Suprapubic skin (tissue), 4 donors: Measurements from ENCODE around the gene DISC1. TPM values are rescaled to one million over a fixed set of nuclear protein-coding genes. Genes with fewer than 3 reads are reported as not detected.

ENCODE experiments used
- DNase-seq, 2 donors: peaks; one replicate each; pipeline ENCODE4 v3.0.0-alpha.2; 2019; ENCODE audit warnings: low spot score in 2 of 2
- H3K27ac ChIP-seq: fragments of 200-600 bp; sonication (generic); one replicate; pipeline ENCODE4 v1.5.1; 2019
- H3K27me3 ChIP-seq: fragments of 200-600 bp; sonication (generic); one replicate; pipeline ENCODE4 v1.5.1; 2019
- H3K36me3 ChIP-seq: fragments of 200-600 bp; sonication (generic); one replicate; pipeline ENCODE4 v1.5.1; 2019
- H3K4me1 ChIP-seq: fragments of 200-600 bp; sonication (generic); one replicate; pipeline ENCODE4 v1.5.1; 2019
- H3K4me3 ChIP-seq: fragments of 200-600 bp; sonication (generic); one replicate; pipeline ENCODE4 v1.5.1; 2019; ENCODE audit warnings: mild to moderate bottlenecking
- H3K9me3 ChIP-seq: fragments of 200-600 bp; sonication (generic); one replicate; pipeline ENCODE4 v1.5.1; 2019
- CTCF ChIP-seq, 2 donors: fragments of 200-600 bp in 1 of 2; fragments of 450-650 bp in 1 of 2; sonication (generic) in 1 of 2; IDR thresholded peaks; one replicate each; pipeline ENCODE4 v1.5.1; 2016 to 2019; ENCODE audit warnings: antibody characterized with exemption in 2 of 2, mild to moderate bottlenecking in 1 of 2, moderate library complexity in 1 of 2
- EP300 ChIP-seq: sonication (generic); formaldehyde crosslinking; IDR thresholded peaks from one replicate; pipeline ENCODE4 v1.6.1; 2017; ENCODE audit warnings: antibody characterized with exemption
- POLR2A ChIP-seq, 2 donors: fragments of 450-650 bp; IDR thresholded peaks; one replicate each; pipeline ENCODE4 v1.6.1; 2017; ENCODE audit warnings: antibody characterized with exemption in 2 of 2, mild to moderate bottlenecking in 2 of 2, moderate library complexity in 2 of 2
- POLR2AphosphoS5 ChIP-seq, 3 donors: sonication (generic); formaldehyde crosslinking; IDR thresholded peaks; one replicate each; pipeline ENCODE4 v1.6.1; 2017; ENCODE audit warnings: antibody characterized with exemption in 3 of 3
- WGBS: methylation state at CpG from one replicate; pipeline ENCODE4 v1.1.5; 2018; 5-methylcytosine and 5-hydroxymethylcytosine counted together
- total RNA-seq, 4 donors: library from RNA; depleted of rRNA; stranded (reverse); fragments of >200 nt; gene quantifications; one replicate each; pipeline ENCODE4 v1.1.0, GENCODE V29; 2016

DISC1 gene
- total RNA-seq, 4 donors from 2014 or later, result 3.0 to 8.4 (median 5.2) TPM

GRCh38 chr1:231694075-231694431 is 67.5 kb downstream of the DISC1 start:
- DNase-seq, result no peak
- WGBS, result no CpG with 5 or more reads among the region's 11 CpGs
- no peak overlapping the region for H3K27ac ChIP-seq
- peaks cover 3% of the 10 kb centered on the region for H3K4me1 ChIP-seq
- no peak overlapping the region for H3K4me3 ChIP-seq
- H3K9me3 ChIP-seq, result no peaks in the 10 kb centered on the region
- TF ChIP-seq POLR2AphosphoS5 (IDR thresholded peaks at IDR 0.05) (no peak), POLR2A (IDR thresholded peaks at IDR 0.05) (no peak), EP300 (no peak), CTCF (IDR thresholded peaks at IDR 0.05) (no peak)
- H3K27me3 ChIP-seq, result no peaks in the 10 kb centered on the region
- H3K36me3 ChIP-seq, result no peaks in the 10 kb centered on the region

- H3K27ac ChIP-seq, result no peak overlapping the region
- no peaks in the 10 kb centered on the region for H3K9me3 ChIP-seq
- WGBS, result 54% methylated on average over 11 of the region's 18 CpGs
- no peaks in the 10 kb centered on the region for H3K27me3 ChIP-seq
- TF ChIP-seq POLR2AphosphoS5 (IDR thresholded peaks at IDR 0.05), result no peak
- TF ChIP-seq CTCF (IDR thresholded peaks at IDR 0.05), result no peak
- TF ChIP-seq POLR2A (IDR thresholded peaks at IDR 0.05), result no peak
- no peak for TF ChIP-seq EP300
- no peak for DNase-seq
- H3K36me3 ChIP-seq, result no peaks in the 10 kb centered on the region
- H3K4me3 ChIP-seq, result no peak overlapping the region
- H3K4me1 ChIP-seq, result peaks cover 3% of the 10 kb centered on the region
Observed at GRCh38 chr1:231694465-231695077, 68.0 kb downstream of the DISC1 start.

- DNase-seq, result no peak
- Histone ChIP-seq H3K4me3 (no peak overlapping the region), H3K4me1 (peaks cover 3% of the 10 kb centered on the region), H3K9me3 (no peaks in the 10 kb centered on the region), H3K27me3 (no peaks in the 10 kb centered on the region), H3K36me3 (no peaks in the 10 kb centered on the region), H3K27ac (no peak overlapping the region)
- WGBS, result 76% methylated on average over 8 of the region's 8 CpGs
- no peak for TF ChIP-seq POLR2A (IDR thresholded peaks at IDR 0.05)
Observed at GRCh38 chr1:231695439-231696255, 69.1 kb downstream of the DISC1 start.

- Histone ChIP-seq H3K36me3 (peaks cover 3% of the 10 kb centered on the region), H3K4me3 (no peak overlapping the region), H3K27me3 (no peaks in the 10 kb centered on the region), H3K9me3 (no peaks in the 10 kb centered on the region), H3K4me1 (peaks cover 3% of the 10 kb centered on the region), H3K27ac (no peak overlapping the region)
- WGBS, result 41% methylated on average over 2 of the region's 2 CpGs
- TF ChIP-seq EP300, result no peak
- TF ChIP-seq CTCF (IDR thresholded peaks at IDR 0.05), result no peak
- TF ChIP-seq POLR2AphosphoS5 (IDR thresholded peaks at IDR 0.05), result no peak
- TF ChIP-seq POLR2A (IDR thresholded peaks at IDR 0.05), result no peak
- DNase-seq, result no peak
Observed at GRCh38 chr1:231699784-231700183, 73.2 kb downstream of the DISC1 start.

GRCh38 chr1:231701306-231701705 is 74.7 kb downstream of the DISC1 start:
- TF ChIP-seq EP300 (no peak), POLR2A (IDR thresholded peaks at IDR 0.05) (no peak), POLR2AphosphoS5 (IDR thresholded peaks at IDR 0.05) (no peak), CTCF (IDR thresholded peaks at IDR 0.05) (no peak)
- Histone ChIP-seq H3K27me3 (no peaks in the 10 kb centered on the region), H3K4me1 (no peaks in the 10 kb centered on the region), H3K36me3 (peaks cover 3% of the 10 kb centered on the region), H3K27ac (no peak overlapping the region), H3K9me3 (no peaks in the 10 kb centered on the region), H3K4me3 (no peak overlapping the region)
- DNase-seq, result no peak
